ENCODE measurements around the gene PLCB4.

- TF ChIP-seq POLR2A (IDR thresholded peaks at IDR 0.05) (no peak), EP300 (IDR thresholded peaks at IDR 0.05; ENCODE audit: low read depth) (no peak), POLR2AphosphoS5 (IDR thresholded peaks at IDR 0.05) (no peak)
- TF ChIP-seq, protein P1, sequence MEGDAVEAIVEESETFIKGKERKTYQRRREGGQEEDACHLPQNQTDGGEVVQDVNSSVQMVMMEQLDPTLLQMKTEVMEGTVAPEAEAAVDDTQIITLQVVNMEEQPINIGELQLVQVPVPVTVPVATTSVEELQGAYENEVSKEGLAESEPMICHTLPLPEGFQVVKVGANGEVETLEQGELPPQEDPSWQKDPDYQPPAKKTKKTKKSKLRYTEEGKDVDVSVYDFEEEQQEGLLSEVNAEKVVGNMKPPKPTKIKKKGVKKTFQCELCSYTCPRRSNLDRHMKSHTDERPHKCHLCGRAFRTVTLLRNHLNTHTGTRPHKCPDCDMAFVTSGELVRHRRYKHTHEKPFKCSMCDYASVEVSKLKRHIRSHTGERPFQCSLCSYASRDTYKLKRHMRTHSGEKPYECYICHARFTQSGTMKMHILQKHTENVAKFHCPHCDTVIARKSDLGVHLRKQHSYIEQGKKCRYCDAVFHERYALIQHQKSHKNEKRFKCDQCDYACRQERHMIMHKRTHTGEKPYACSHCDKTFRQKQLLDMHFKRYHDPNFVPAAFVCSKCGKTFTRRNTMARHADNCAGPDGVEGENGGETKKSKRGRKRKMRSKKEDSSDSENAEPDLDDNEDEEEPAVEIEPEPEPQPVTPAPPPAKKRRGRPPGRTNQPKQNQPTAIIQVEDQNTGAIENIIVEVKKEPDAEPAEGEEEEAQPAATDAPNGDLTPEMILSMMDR (IDR thresholded peaks at IDR 0.05): no peak
Measured at GRCh38 chr20:9440892-9441291, 372.0 kb downstream of the PLCB4 start.

All from transverse colon (tissue), 4 donors.